MCF 10A (cell line): Measurements from ENCODE around the gene SPPL3. TPM values are rescaled to one million over a fixed set of nuclear protein-coding genes. Genes with fewer than 3 reads are reported as not detected.
A peak's percentile ranks its signal among the peaks of the same experiment; 100 is the strongest.

Experiments used
- BruUV-seq: library from RNA; stranded (reverse); fragments of 400-500 nt; replicated peaks from 2 replicates; lab custom pipeline; 2021; lab: Mats Ljungman, UMichigan
- CTCF ChIA-PET: fragments of 300-600 bp; sonication (Branson Sonifier 250); formaldehyde crosslinking; extraction: SDS; loops from one replicate; lab custom pipeline; 2021; ENCODE audit warnings: antibody characterized with exemption, inconsistent platforms; lab: Yijun Ruan, JAX
- POLR2A ChIA-PET: fragments of 300-600, 350-650 bp; sonication (Branson Sonifier 250); formaldehyde crosslinking; extraction: SDS; loops from one replicate; lab custom pipeline; 2020; ENCODE audit warnings: antibody characterized with exemption, inconsistent platforms; lab: Yijun Ruan, JAX
- DNase-seq: peaks from one replicate; pipeline ENCODE4 v3.0.0-alpha.2; 2018; ENCODE audit not compliant: unreplicated experiment
- H3K27ac Mint-ChIP-seq: one replicate; pipeline ENCODE4 v1.8.0; 2022; ENCODE audit warnings: mild to moderate bottlenecking, low read depth, mixed read lengths; ENCODE audit not compliant: unreplicated experiment
- H3K27me3 Mint-ChIP-seq: one replicate; pipeline ENCODE4 v1.8.0; 2022; ENCODE audit warnings: mixed read lengths; ENCODE audit not compliant: insufficient read depth, unreplicated experiment
- H3K36me3 Mint-ChIP-seq: one replicate; pipeline ENCODE4 v1.8.0; 2022; ENCODE audit warnings: mild to moderate bottlenecking, moderate library complexity, mixed read lengths; ENCODE audit not compliant: insufficient read depth, unreplicated experiment
- H3K4me1 Mint-ChIP-seq: one replicate; pipeline ENCODE4 v1.8.0; 2022; ENCODE audit warnings: mixed read lengths; ENCODE audit not compliant: insufficient read depth, unreplicated experiment
- H3K4me3 Mint-ChIP-seq: one replicate; pipeline ENCODE4 v1.8.0; 2022; ENCODE audit warnings: mild to moderate bottlenecking, moderate library complexity, mixed read lengths; ENCODE audit not compliant: unreplicated experiment
- H3K9me3 Mint-ChIP-seq: one replicate; pipeline ENCODE4 v1.8.0; 2022; ENCODE audit warnings: mixed read lengths; ENCODE audit not compliant: unreplicated experiment
- intact Hi-C: fragments of 100-400 bp; cut with micrococcal nuclease; formaldehyde crosslinking; loops from 2 replicates; pipeline ENCODE4 v1.14.1; 2022
- total RNA-seq: library from RNA; stranded (reverse); gene quantifications from 2 replicates; pipeline ENCODE4 v1.2.3, GENCODE V29; 2022
- TF ChIP-seq, protein P1 (sequence below): fragments of 200-600 bp; IDR thresholded peaks from one replicate; pipeline ENCODE4 v1.8.0; 2022; ENCODE audit warnings: antibody characterized with exemption, mild to moderate bottlenecking; ENCODE audit not compliant: unreplicated experiment

Gene SPPL3
- total RNA-seq, 1 experiment from 2014 or later, result 32.6 TPM

DNA sequence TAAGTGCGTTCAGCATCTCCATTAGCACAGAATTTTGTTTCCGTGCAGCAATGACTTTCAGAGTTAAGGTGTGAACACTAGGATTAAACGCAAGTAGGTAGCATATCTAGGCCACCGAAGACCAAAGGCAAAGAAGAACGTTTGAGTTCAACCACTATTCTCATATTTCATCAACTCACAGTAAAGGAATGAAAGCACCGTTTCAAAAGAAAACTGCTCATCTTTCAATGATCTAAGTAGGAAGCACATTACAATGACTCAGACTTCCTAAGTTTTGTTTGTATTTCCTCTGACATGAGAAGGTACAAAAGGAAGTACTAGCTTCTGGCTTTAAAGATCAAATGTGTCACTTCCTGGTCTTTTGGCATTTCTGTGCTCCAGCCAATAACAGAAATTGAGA, 121.0 kb downstream of the SPPL3 start:
- intact Hi-C loops, result no loop called here

DNA sequence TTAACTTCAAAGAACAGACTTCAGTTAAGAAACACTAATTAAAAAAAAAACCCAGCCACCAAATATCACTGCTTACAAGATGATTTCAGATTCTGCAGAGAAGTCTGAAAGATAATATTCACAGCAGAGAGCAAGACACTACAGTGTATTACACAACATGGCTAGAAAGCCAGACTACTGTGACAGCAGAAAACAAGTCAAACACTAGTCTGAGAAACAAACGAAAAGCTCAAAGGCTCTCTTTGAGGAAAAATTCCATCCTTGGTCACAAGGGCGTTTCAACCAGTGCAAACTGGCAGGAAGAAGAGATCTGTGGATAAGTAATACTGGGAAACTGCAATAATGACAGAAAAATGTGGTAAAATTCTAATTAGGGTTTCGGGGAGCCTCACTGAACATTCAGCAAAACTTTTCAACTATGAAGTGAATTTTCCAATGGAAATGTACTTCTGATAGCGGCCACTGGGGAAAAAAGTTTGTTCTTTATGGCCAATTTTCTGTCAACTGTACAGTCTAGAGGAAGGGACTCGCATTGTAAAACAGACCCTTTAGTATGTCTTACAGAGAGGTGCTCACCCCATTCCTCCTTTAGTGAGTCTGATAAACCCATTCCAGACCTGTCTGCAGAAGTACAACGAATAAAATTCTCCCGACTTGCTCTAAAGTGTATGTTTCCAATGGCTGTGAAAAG, 128.2 kb downstream of the SPPL3 start:
- ChIA-PET POLR2A (interaction anchor here (0.6 to 1.1 kb wide), 2 partner anchors 12 to 163 kb away, joined by 3 read pairs; no protein-coding TSS in a partner anchor), CTCF (interaction anchor here (1.4 kb wide), 1 partner anchor 196 kb away, joined by 4 read pairs; no protein-coding TSS in a partner anchor)
- H3K27me3 Mint-ChIP-seq, result no peaks in the 10 kb centered on the region
- TF ChIP-seq, protein P1, sequence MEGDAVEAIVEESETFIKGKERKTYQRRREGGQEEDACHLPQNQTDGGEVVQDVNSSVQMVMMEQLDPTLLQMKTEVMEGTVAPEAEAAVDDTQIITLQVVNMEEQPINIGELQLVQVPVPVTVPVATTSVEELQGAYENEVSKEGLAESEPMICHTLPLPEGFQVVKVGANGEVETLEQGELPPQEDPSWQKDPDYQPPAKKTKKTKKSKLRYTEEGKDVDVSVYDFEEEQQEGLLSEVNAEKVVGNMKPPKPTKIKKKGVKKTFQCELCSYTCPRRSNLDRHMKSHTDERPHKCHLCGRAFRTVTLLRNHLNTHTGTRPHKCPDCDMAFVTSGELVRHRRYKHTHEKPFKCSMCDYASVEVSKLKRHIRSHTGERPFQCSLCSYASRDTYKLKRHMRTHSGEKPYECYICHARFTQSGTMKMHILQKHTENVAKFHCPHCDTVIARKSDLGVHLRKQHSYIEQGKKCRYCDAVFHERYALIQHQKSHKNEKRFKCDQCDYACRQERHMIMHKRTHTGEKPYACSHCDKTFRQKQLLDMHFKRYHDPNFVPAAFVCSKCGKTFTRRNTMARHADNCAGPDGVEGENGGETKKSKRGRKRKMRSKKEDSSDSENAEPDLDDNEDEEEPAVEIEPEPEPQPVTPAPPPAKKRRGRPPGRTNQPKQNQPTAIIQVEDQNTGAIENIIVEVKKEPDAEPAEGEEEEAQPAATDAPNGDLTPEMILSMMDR, result no peak
- intact Hi-C loops, result no loop called here
- no peak for DNase-seq
- no peak overlapping the region for H3K4me3 Mint-ChIP-seq
- H3K36me3 Mint-ChIP-seq, result peaks cover 42% of the 10 kb centered on the region
- no peak overlapping the region for H3K27ac Mint-ChIP-seq
- no peaks in the 10 kb centered on the region for H3K9me3 Mint-ChIP-seq
- no TSS peak for BruUV-seq
- no peaks in the 10 kb centered on the region for H3K4me1 Mint-ChIP-seq

More for the DNA sequence above, 121.0 kb downstream of the SPPL3 start:
- H3K9me3 Mint-ChIP-seq, result no peaks in the 10 kb centered on the region
- H3K27ac Mint-ChIP-seq, result peak overlapping the region; percentile 32
- POLR2A ChIA-PET, result interaction anchor here (0.7 kb wide), 1 partner anchor 122 kb away, joined by 3 read pairs; no protein-coding TSS in a partner anchor
- H3K36me3 Mint-ChIP-seq, result peaks cover 61% of the 10 kb centered on the region
- CTCF ChIA-PET, result interaction anchor here (0.6 to 0.9 kb wide), 5 partner anchors 18 to 248 kb away, joined by 3 read pairs; no protein-coding TSS in a partner anchor
- H3K4me1 Mint-ChIP-seq, result no peaks in the 10 kb centered on the region
- no peaks in the 10 kb centered on the region for H3K27me3 Mint-ChIP-seq
- H3K4me3 Mint-ChIP-seq, result no peak overlapping the region
- TF ChIP-seq, protein P1, result no peak
- peak; percentile 52 for DNase-seq
- BruUV-seq, result no TSS peak

DNA sequence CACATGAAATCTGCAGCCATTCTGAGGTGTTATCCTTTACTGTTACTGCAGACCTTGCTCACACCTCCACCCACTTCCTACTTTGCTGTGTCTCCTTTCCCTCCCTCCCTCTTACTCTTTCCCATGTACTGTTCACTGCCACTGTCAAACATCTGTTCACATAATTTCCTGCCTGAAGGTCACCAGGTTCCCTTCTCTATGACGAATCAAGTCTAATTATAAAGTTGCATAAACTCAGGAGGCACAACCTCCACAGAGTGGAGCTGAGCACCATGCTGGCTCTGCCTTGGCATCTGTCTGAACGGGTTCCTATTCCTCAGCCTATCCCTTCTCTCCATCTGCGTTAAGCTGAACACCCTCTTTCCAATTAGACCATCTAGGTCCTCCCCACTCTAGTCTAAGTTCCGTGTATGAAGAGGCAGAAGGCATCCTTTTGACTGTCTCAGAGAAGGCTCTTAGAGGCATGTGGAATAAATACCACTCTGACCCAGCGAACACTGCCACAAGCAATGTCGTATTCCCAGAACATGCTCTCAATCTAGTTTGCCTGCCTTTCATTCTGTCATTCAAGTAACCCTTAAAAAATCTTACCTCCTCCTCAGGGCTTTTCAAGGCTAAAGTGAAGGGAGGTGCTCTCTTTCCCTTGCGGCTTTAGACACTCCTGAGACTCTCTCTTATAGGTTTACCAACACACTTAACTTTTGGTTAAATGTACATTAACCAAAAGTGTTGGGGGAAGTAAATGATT, 129.8 kb downstream of the SPPL3 start:
- Mint-ChIP-seq H3K4me3 (no peak overlapping the region), H3K4me1 (no peaks in the 10 kb centered on the region), H3K27ac (no peak overlapping the region), H3K36me3 (peaks cover 42% of the 10 kb centered on the region), H3K9me3 (no peaks in the 10 kb centered on the region), H3K27me3 (no peaks in the 10 kb centered on the region)
- CTCF ChIA-PET, result no interaction called here
- TF ChIP-seq, protein P1, result no peak
- no peak for DNase-seq
- POLR2A ChIA-PET, result no interaction called here
- intact Hi-C loops, result no loop called here
- BruUV-seq, result no TSS peak

DNA sequence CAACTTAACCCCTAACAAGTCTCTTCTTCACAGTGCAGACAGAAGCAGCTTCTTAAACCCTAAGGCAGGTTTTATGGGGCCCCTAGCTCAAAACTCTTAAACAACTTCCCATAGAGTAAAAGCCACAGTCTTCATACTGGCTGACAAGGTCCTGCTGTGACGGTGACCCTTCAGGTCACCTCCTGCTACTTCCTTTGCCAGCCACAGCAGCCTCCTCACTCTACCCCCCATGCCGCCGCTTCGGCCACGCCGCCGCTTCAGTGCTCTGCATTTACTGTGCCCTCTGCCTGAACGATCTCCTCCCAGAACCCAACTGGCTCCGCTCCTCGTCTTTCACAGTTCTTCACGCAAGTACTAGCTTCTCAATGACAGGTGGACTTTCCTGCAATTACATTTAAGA, 133.1 kb downstream of the SPPL3 start:
- no peaks in the 10 kb centered on the region for H3K27me3 Mint-ChIP-seq
- no peak for DNase-seq
- POLR2A ChIA-PET, result interaction anchor here (0.6 to 1.9 kb wide), 2 partner anchors 14 to 49 kb away, joined by 3 to 5 read pairs; no protein-coding TSS in a partner anchor
- H3K36me3 Mint-ChIP-seq, result peaks cover 63% of the 10 kb centered on the region
- intact Hi-C loops, result no loop called here
- BruUV-seq, result no TSS peak
- CTCF ChIA-PET, result interaction anchor here (0.9 to 2.3 kb wide), 3 partner anchors 29 to 201 kb away, joined by 4 to 12 read pairs (median 4); no protein-coding TSS in a partner anchor
- no peak overlapping the region for H3K4me3 Mint-ChIP-seq
- H3K4me1 Mint-ChIP-seq, result no peaks in the 10 kb centered on the region
- TF ChIP-seq, protein P1, result no peak
- no peak overlapping the region for H3K27ac Mint-ChIP-seq
- no peaks in the 10 kb centered on the region for H3K9me3 Mint-ChIP-seq
